GM04504 (cell line): ENCODE results near the gene THADA.
"Not testable (repeated sequence)": the region's sequence is repeated elsewhere in the genome, so short reads cannot be mapped to it uniquely, and the experiment has no call there.

Experiments
- DNase-seq: peaks from one replicate; pipeline ENCODE4 v3.0.0-alpha.2; 2012; ENCODE audit warnings: low read depth

The THADA gene, protein sequence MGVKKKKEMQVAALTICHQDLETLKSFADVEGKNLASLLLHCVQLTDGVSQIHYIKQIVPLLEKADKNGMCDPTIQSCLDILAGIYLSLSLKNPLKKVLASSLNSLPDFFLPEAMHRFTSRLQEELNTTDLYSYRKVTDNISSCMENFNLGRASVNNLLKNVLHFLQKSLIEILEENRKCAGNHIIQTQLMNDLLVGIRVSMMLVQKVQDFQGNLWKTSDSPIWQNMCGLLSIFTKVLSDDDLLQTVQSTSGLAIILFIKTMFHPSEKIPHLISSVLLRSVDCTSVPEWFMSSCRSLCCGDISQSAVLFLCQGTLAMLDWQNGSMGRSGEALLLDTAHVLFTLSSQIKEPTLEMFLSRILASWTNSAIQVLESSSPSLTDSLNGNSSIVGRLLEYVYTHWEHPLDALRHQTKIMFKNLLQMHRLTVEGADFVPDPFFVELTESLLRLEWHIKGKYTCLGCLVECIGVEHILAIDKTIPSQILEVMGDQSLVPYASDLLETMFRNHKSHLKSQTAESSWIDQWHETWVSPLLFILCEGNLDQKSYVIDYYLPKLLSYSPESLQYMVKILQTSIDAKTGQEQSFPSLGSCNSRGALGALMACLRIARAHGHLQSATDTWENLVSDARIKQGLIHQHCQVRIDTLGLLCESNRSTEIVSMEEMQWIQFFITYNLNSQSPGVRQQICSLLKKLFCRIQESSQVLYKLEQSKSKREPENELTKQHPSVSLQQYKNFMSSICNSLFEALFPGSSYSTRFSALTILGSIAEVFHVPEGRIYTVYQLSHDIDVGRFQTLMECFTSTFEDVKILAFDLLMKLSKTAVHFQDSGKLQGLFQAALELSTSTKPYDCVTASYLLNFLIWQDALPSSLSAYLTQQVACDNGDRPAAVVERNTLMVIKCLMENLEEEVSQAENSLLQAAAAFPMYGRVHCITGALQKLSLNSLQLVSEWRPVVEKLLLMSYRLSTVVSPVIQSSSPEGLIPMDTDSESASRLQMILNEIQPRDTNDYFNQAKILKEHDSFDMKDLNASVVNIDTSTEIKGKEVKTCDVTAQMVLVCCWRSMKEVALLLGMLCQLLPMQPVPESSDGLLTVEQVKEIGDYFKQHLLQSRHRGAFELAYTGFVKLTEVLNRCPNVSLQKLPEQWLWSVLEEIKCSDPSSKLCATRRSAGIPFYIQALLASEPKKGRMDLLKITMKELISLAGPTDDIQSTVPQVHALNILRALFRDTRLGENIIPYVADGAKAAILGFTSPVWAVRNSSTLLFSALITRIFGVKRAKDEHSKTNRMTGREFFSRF (N-terminal part only)

DNA sequence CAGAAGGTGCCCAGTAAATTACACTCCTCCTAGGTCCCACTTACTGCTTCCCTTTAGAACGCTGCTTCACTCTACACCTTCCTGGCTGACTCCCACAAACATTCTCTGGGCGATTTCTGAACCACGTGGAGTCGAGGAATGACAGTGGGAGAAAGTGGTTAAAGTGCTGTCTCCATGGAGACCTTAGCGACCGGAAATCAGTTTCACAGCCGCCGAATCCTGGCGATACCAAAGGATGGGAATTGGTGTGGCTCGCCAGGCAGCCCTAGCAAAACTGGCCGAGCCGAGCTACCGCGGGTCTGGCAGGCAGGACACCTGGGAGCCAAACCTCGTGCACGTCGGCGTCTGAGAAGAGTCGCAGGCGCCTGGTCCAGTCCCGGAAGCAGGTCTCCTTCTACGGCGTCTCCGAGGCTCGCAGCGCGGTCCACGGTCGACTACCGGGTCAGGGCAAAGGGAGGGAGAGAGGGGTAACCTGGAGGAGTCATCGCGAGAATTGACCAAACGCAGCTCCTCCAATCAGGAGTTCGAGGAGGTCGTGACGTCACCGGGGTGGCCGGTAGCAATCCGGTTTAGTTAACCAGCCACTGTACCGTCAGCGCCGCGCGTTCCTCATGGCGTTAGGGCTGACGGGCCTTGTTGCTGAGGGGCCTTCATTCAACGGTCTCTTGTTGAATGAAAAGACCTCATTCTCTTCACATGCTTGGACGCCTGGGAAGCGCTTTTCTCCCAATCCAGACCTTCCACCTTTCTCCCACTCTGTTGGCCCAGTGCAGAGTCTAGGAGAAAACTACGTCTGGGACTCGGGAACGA is at the start of gene THADA:
Gene THADA, minus strand, starts transcription at position 436 of the 810 bp plus-strand sequence. CDS start 3,646 bp downstream, outside the sequence.
- DNase-seq = peak; percentile 99

DNA sequence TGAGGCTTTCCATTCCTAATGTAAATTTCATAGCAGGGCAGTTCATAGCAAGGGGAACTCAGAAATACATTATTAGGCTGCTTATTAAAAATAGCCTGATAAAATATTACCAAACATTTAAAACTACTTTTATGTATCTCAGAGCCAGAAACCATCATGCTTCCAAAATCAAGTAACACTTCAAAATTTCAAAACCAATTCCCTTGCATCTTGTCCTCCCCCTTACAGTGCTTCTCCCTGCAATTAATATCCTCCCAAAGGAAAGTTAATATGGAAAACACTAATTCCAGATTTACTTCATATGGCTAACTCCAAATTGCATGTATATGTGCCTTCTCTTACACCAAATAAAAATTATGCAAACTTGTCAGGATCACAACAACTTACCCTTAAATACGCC is 47.8 kb upstream of the THADA start:
- DNase-seq = no peak

DNA sequence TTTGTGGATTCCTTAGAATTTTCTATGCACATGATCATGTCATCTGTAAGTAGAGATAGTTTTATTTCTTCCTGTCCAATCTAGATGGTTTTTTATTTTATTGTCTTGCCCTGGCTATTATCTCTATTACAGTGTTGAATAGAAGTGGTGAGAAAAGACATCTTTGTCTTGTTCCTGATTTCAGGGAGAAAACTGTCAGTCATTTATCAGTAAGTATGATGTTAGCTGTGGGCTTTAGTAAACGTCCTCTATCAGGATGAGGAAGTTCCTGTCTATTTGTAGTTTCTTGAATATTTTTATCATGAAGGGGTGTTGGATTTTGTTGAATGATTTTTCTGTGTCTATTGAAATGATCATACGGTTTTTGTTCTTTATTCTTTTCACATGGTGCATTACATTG is 46.5 kb upstream of the THADA start:
- DNase-seq = no peak

DNA sequence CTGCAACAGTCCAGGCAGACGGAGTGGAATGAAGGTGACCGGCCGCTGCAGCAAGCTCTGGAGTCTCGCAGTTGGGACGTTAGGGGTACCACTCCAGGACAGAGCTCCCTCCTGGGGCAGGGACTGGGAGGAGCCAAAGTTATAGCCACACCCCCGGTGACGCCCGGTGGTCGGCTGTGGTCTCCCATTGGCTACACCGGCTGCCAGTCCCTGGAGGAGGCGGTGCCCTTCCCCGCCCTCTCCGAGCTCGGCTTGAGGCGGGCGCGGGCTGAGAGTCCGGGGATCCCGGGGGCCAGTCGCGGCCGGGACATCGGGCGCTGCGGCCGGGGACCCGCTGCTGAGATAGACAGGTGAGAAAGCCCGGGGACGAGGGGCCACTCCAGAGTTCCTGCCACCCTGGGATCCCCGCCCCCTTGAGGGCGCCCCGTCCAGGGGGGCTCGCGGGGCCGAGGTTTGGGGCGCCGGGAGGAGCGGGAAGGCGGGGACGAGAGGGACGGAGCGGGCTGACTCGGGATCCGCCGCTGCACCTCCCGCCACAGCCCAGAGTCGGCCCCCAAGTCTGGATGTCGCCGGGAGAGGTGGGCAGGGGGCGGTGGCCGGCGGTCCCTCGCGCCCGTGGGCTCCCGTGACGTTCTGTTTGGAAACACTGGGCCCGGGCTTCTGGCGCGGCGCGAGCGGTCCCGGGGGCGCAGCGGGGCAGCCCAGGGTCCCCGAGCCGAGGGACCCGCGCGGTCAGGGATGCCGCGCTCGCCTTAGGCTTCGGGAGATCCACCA is 41.4 kb upstream of the THADA start, which contains the start of gene PLEKHH2:
Gene PLEKHH2, plus strand, starts transcription at position 231 of the 774 bp plus-strand sequence. CDS start 7,414 bp downstream, outside the sequence.
- peak; percentile 61 for DNase-seq

DNA sequence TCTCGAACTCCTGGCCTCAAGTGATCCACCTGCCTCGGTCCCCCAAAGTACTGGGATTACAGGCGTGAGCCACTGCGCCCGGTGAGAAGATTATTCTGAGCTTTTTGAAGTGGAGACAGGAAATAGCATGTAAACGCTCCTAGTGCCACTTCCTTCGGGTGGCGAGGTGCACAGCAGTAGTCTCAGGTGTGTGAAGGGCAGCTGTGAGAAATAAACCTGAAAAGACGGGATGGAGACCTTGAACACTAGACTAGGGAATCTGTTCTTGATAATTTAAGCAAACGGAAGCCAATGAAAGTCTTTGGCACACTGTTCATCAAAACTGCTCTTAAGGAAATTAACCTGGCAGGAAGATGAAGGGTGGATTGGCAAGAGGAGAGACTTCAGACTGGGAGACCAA is 40.8 kb upstream of the THADA start:
- DNase-seq = no peak

DNA sequence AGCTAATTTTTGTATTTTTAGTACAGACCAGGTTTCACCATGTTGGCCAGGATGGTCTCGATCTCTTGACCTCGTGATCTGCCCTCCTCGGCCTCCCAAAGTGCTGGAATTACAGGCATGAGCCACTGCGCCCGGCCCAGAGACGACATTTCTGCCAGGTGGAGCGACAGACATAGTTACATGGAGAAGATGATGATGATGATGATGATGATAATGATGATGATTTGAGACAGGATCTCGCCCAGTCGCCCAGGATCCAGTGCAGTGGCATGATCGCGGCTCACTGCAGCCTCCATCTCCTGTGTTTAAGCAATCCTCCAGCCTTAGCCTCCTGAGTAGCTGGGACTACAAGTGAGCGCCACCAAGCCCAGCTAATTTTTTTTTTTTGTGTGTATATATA is 40.3 kb upstream of the THADA start:
- DNase-seq = not testable (repeated sequence)

DNA sequence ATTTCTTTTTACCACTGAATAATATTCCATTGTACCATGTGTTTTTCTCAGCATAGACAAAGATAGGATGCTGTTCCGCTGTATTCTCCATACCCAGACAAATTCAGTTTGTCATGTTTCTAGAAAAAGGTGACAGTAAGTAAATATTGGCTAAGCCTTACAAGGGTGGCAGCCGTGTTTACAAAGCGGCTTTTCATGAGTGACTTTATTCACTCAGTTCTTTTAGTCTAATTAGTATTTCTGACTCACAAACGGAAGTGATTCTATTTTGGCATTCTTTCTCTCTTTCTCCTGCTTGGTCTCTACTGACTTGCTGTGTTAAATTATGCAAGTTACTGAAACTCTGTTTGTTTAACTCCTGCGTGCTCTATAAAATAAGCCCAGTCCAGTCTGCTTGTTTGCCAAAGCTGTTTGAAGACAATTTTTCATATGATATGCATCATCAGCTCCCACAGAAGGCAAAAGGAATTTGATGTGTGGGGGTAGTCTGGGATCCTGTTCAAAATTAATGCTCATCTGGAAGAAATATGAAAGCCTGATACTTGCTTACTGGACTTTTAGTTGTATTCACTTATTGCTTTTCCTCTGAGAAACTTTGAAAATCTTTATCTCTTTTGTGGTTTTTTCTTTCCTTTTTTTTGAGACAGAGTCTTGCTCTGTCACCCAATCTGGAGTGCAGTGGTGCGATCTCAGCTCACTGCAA is 38.9 kb upstream of the THADA start:
- peak; percentile 82 for DNase-seq

DNA sequence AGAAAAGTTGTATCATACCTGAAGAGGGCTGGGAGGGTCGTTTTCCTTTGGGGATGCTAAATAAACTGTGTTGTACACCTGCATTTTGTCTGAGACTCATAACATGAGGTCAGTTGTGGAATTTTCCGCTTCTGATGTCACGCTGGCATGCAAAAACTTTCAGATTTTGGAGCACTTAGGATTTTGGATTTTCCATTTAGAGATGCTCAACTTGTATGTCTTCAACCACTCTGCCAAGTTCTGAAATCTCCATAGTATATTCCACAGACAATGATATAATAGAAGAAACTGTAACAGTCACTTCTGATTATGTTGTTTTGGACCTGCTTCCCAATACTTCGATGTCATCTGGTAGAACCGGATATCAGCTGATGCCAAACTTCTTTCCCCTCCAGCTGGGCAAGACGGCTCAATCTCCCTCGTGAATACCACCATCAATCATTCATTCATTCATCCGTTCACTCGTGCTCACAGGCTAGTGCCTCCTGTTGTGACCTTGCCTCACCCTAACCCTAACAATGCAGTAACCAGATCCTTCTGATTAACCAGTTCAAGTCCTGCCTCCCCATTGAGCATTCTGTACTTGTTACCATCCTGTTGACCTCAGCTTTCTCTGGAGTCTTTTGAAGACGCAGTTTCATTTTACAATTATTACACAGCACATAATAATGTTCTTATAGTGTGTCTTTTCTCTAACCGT is 35.9 kb upstream of the THADA start:
- DNase-seq = no peak

DNA sequence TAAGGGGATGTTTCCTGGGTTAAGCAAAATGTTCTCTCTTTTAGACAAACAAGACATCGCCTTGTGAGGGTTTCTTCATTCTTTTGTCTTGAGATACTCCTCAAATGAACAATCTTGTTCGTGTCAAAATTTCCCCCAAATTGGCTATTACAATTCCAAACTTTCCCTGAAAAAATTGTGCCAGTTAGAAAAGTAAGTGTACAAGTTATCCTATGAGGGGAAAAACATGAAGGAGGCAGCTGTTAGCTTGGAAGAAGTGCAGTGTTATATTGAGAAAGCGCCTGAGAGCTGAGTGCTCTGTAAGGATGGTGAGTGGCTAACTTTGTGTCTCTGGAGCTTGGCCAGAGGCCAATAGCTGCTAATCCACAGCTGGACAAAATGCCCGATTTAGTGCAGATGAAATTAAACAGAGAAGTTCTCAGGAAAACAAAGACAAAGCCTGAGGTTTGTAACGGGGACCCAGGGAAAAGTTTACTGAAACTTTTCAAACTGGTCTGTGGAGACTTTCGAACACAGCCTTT is 27.2 kb upstream of the THADA start:
- no peak for DNase-seq

DNA sequence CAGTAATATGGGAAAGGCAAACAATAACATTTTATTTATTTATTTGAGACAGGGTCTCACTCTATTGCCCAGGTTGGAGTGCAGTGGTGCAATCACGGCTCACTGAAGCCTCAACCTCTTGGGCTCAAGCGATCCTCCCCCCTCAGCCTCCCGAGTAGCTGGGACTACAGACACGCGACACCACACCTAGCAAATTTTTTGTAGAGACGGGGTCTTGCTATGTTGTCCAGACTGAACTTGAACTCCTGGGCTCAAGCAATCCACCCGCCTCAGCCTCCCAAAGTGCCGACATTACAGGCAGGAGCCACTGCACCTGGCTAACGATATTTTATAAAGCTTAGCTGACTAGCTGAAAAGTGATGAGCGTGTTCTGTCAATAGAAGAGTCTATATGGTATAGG is 23.7 kb upstream of the THADA start:
- DNase-seq = no peak

DNA sequence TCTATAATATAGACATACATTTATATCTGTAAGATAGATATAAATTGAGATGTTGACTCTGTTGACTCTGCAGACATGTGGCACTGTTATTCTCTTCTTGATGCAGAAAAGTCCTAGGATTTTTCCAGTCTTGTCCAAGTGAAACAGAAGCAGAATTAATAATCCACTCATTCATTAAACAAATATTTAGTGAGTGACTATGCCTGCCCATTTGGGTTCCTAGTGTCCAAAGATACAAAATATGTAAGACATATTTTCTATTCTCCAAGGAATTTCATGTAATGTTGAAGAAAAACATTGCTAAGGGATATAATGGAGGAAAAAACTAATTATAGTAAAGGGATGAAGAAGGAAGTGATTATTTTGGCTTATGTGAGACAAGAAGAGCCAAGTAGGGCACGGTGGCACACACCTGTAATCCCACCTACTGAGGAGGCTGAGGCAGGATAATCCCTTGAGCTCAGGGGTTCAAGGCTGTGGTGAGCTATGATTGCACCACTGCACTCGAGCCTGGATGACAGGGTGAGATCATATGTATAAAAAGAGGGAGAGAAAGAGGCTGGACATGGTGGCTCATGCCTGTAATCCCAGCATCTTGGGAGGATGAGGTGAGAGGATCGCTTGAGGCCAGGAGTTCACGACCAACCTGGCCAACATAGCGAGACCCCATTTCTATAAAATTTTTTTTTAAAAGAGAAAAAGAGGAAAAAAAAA is 21.3 kb upstream of the THADA start:
- DNase-seq = no peak

DNA sequence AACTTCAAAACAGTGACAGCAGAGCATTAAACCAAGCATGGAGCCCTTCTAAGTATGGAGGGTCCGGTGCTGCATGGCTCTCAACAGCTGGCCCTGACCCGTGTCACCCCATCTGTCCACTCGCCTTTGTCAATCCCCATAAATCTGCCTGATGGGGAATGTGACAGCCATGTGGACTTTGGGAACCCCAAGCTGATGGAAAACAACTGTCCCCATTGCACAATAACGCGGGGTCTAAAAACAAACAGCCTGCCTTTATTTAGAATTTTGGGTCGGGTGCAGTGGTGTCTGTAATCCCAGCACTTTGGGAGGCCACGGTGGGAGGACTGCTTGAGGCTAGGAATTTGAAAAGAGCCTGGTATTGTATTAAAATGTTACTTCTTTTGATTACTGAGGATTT is 17.1 kb upstream of the THADA start:
- no peak for DNase-seq

DNA sequence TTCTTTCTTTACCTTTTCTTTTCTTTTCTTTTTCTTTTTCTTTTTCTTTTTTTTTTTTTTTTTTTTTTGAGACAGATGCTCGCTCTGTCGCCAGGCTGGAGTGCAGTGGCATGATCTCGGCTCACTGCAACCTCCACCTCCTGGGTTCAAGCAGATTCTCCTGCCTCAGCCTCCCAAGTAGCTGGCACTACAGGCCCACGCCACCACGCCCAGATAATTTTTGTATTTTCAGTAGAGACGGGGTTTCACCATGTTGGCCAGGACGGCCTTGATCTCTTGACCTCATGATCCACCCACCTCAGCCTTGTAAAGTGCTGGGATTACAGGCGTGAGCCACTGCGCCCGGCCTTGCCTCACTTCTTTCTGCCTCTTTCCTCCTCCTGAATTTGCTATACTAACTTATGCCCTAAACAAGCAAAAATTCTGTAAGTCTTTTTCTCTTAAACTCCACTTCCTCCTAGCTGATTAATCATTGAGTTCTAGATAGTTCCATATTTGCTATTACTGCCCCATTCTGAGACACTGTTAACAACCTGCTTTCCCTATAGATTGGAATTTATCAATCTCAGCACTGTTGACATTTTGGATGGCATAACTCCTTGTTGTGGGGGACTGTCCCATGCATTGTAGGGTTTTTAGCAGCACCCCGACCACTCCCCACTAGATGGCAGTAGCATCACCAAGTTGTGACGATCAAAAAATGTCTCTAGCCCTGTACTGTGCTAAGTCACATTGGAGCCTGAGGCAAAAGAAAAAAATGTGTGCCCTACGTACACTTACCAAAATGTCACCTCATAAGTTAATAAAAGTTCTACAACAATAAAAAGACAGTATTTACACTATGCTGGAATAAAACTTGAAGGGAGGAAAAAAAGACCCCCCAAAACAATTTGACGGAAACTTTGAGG is 16.4 kb upstream of the THADA start:
- peak; percentile 55 for DNase-seq

DNA sequence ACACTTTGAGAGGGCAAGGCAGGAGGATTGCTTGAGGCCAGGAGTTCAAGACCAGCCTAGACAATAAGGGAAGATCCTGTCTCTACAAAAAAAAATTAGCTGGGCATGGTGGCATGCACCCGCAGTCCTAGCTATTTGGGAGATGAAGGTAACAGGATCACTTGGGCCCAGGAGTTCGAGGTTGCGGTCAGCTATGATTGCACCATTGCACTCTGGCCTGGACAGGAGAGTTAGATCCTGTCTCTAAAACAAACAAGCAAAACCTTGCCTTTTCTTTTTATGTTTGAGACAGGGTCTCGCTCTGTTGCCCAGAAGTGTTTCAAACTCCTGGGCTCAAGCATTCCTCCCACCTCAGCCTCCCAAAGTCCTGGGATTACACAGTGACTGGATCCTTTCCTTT is 14.5 kb upstream of the THADA start:
- no peak for DNase-seq

DNA sequence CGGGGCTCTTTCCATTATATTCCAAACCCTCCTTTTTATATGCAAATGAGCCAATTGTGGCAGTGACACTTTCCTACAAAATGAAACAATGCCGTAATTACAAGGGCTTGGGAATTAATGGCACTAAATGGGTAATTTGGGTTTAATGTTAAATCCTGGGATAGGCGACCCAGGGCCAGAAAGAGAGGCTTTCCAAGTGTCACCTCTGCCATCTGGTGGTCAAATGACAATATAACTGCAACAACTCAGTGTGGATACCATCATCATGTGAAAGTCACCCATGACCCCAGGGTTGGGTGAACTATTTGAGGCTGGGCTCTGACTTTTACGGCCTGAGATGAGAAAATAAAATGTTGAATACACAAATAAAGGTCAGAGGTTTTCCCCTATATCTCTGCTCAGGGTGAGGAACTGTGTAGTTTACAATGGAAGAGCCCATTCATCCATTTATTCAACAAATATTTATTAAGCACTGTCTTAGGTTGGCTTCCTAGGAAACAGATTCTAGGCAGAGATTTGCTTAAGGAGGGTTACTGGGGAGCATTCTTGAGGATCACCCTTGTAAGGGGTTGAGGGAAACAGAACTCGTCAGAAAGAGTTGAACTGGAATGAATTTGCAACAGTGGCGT is 13.6 kb upstream of the THADA start:
- DNase-seq = peak; percentile 18

DNA sequence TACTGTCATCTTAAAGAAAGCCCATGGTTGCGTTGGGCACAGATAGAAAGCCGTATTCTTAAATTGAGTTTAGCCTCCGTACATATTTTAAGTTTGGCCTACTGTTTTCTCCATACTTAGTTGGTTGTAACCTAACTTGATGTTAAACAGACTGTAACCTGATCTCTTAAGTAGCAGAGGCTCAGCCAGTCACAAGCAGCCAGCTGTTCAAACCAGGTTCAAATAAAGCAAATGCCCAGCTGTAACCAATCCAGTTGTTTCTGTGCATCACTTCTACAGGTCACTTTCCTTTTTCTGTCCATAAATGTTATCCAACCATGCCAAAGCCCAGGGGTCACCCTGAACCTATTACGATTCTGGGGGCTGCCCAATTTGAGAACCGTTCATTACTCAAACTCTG is 10.0 kb upstream of the THADA start:
- DNase-seq = no peak
